Loucy (cell line): ENCODE measurements around the gene CADM2.

Experiments
- H2AFZ ChIP-seq: fragments of 200-600 bp; sonication (generic); 2 replicates; pipeline ENCODE4 v1.6.0; 2016; ENCODE audit warnings: antibody characterized with exemption, mild to moderate bottlenecking, low read length, moderate library complexity
- H3F3A ChIP-seq: fragments of 200-600 bp; 2 replicates; pipeline ENCODE4 v1.6.0; 2016; ENCODE audit warnings: antibody characterized with exemption, low read depth, mild to moderate bottlenecking
- H3K27me3 ChIP-seq: fragments of 200-600 bp; sonication (generic); 2 replicates; pipeline ENCODE4 v1.6.1; 2014; ENCODE audit warnings: low read length, mild to moderate bottlenecking; ENCODE audit not compliant: insufficient read depth, poor library complexity, severe bottlenecking
- H3K36me3 ChIP-seq: fragments of 200-600 bp; sonication (generic); 2 replicates; pipeline ENCODE4 v1.6.1; 2016; ENCODE audit warnings: low read length; ENCODE audit not compliant: insufficient read depth
- H3K4me1 ChIP-seq: fragments of 200-600 bp; sonication (generic); 2 replicates; pipeline ENCODE4 v1.5.1; 2014; ENCODE audit warnings: low read length, mild to moderate bottlenecking; ENCODE audit not compliant: insufficient read depth, poor library complexity, severe bottlenecking
- H3K4me2 ChIP-seq: fragments of 200-600 bp; sonication (generic); 2 replicates; pipeline ENCODE4 v1.6.0; 2014; ENCODE audit warnings: antibody characterized with exemption, low read length, low read depth, mild to moderate bottlenecking; ENCODE audit not compliant: poor library complexity, severe bottlenecking
- H3K4me3 ChIP-seq: fragments of 200-600 bp; sonication (generic); 2 replicates; pipeline ENCODE4 v1.5.1; 2014; ENCODE audit warnings: low read length, mild to moderate bottlenecking, mixed read lengths; ENCODE audit not compliant: poor library complexity, severe bottlenecking
- H3K79me2 ChIP-seq: fragments of 200-600 bp; sonication (generic); 2 replicates; pipeline ENCODE4 v1.6.1; 2014; ENCODE audit warnings: low read length; ENCODE audit not compliant: insufficient read depth
- H3K9ac ChIP-seq: fragments of 200-600 bp; sonication (generic); 2 replicates; pipeline ENCODE4 v1.6.0; 2014; ENCODE audit warnings: mild to moderate bottlenecking, low read depth, low read length, moderate library complexity; ENCODE audit not compliant: poor library complexity, severe bottlenecking
- H3K9me2 ChIP-seq: fragments of 200-600 bp; sonication (generic); replicated peaks from 2 replicates; pipeline ENCODE4 v1.6.1; 2016; ENCODE audit warnings: low read depth, low read length, mixed read lengths
- H3K9me3 ChIP-seq: fragments of 200-600 bp; sonication (generic); 2 replicates; pipeline ENCODE4 v1.6.1; 2014; ENCODE audit warnings: mild to moderate bottlenecking, antibody characterized with exemption, low read length, low read depth; ENCODE audit not compliant: insufficient read depth
- H4K20me1 ChIP-seq: fragments of 200-600 bp; sonication (generic); 2 replicates; pipeline ENCODE4 v1.6.0; 2014; ENCODE audit warnings: antibody characterized with exemption, low read length, mild to moderate bottlenecking; ENCODE audit not compliant: insufficient read depth, poor library complexity, severe bottlenecking
- EZH2phosphoT487 ChIP-seq: fragments of 200-600 bp; IDR thresholded peaks from 2 replicates; pipeline ENCODE4 v1.6.1; 2018; ENCODE audit warnings: antibody characterized with exemption, mild to moderate bottlenecking, moderate library complexity, borderline replicate concordance
- TF ChIP-seq, protein P1 (sequence below): fragments of 200-600 bp; sonication (generic); conservative IDR thresholded peaks from 2 replicates; pipeline ENCODE4 v1.5.1; 2014; ENCODE audit warnings: mild to moderate bottlenecking, antibody characterized with exemption, low read length

CADM2 gene

DNA sequence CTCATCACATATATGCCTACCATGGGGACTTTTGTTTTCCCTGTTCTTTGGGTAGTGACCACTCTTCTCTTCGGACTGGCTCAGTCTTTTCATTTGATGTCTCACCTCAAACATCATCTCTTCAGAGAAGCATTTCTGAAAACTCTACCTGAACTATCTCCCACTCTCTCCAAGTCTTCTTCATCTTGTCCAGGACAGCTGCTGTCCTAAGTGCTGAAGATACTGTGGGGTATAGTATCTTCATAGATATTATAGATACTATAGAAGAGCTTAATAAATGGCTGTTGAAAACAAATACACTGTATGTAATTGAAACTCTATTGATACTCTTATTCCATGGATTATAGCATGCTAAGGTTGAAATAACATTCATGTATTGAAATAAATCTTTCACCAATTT is 672.3 kb downstream of the CADM2 start:
- Histone ChIP-seq H3K4me1 (no peaks in the 10 kb centered on the region), H3K4me2 (no peak overlapping the region), H3K9me2 (no peaks in the 10 kb centered on the region), H2AFZ (no peak overlapping the region), H3F3A (no peaks in the 10 kb centered on the region), H4K20me1 (no peaks in the 10 kb centered on the region), H3K4me3 (no peak overlapping the region), H3K36me3 (no peaks in the 10 kb centered on the region), H3K9ac (no peak overlapping the region), H3K79me2 (no peaks in the 10 kb centered on the region), H3K9me3 (no peaks in the 10 kb centered on the region), H3K27me3 (no peaks in the 10 kb centered on the region)
- no peak for TF ChIP-seq EZH2phosphoT487

DNA sequence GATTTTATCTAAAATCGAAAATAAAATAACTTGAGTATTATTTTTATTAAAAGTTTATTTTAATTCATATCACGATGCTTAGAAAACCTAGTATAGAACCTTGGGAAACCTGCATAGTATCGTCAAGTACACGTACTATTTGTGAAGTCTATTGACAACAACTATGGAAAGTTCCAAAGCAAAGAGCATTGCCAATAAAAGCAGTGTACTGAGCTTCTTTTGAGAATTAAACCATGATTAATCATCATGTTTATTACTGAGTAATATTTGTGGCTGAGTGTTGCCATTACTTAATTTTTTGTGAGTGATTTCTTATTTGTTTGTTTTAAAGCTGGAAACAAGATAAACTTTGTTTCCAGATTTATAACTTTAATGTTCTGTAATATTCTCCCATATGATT is 674.1 kb downstream of the CADM2 start:
- H3K36me3 ChIP-seq: no peaks in the 10 kb centered on the region
- TF ChIP-seq, protein P1, sequence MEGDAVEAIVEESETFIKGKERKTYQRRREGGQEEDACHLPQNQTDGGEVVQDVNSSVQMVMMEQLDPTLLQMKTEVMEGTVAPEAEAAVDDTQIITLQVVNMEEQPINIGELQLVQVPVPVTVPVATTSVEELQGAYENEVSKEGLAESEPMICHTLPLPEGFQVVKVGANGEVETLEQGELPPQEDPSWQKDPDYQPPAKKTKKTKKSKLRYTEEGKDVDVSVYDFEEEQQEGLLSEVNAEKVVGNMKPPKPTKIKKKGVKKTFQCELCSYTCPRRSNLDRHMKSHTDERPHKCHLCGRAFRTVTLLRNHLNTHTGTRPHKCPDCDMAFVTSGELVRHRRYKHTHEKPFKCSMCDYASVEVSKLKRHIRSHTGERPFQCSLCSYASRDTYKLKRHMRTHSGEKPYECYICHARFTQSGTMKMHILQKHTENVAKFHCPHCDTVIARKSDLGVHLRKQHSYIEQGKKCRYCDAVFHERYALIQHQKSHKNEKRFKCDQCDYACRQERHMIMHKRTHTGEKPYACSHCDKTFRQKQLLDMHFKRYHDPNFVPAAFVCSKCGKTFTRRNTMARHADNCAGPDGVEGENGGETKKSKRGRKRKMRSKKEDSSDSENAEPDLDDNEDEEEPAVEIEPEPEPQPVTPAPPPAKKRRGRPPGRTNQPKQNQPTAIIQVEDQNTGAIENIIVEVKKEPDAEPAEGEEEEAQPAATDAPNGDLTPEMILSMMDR: no peak
- TF ChIP-seq EZH2phosphoT487: no peak
- no peak overlapping the region for H3K4me2 ChIP-seq
- no peak overlapping the region for H3K4me3 ChIP-seq
- H3K4me1 ChIP-seq: no peaks in the 10 kb centered on the region
- H4K20me1 ChIP-seq: no peaks in the 10 kb centered on the region
- no peaks in the 10 kb centered on the region for H3K9me3 ChIP-seq
- no peak overlapping the region for H3K9ac ChIP-seq
- no peaks in the 10 kb centered on the region for H3K79me2 ChIP-seq
- H3K27me3 ChIP-seq: no peaks in the 10 kb centered on the region
- no peaks in the 10 kb centered on the region for H3K9me2 ChIP-seq
- H3F3A ChIP-seq: no peaks in the 10 kb centered on the region
- H2AFZ ChIP-seq: no peak overlapping the region

DNA sequence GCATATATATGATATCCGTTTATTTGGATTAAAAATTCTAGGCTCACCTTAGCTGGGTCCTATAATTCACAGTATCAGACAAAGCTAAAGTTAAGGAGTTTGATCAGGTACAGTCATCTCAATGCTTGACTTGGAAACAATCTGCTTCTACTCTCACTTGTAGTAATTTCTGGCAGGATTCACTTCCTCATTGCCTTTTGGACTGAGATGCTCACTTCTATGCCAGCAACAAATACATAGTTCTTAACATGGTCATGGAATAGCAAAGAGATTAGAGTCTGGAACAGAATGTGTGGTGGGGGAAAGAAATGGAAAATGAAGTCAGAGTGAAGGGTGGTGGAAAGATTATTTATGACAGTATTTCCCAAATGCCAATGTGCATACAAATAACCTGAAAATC is 693.6 kb downstream of the CADM2 start:
- TF ChIP-seq, protein P1: no peak
- TF ChIP-seq EZH2phosphoT487: no peak
- no peaks in the 10 kb centered on the region for H3F3A ChIP-seq
- H3K4me3 ChIP-seq: no peak overlapping the region
- no peaks in the 10 kb centered on the region for H3K36me3 ChIP-seq
- no peak overlapping the region for H3K9ac ChIP-seq
- no peak overlapping the region for H2AFZ ChIP-seq
- no peaks in the 10 kb centered on the region for H3K27me3 ChIP-seq
- no peaks in the 10 kb centered on the region for H3K9me2 ChIP-seq
- H3K9me3 ChIP-seq: no peaks in the 10 kb centered on the region
- H4K20me1 ChIP-seq: no peaks in the 10 kb centered on the region
- no peaks in the 10 kb centered on the region for H3K4me1 ChIP-seq
- H3K79me2 ChIP-seq: no peaks in the 10 kb centered on the region
- H3K4me2 ChIP-seq: no peak overlapping the region

DNA sequence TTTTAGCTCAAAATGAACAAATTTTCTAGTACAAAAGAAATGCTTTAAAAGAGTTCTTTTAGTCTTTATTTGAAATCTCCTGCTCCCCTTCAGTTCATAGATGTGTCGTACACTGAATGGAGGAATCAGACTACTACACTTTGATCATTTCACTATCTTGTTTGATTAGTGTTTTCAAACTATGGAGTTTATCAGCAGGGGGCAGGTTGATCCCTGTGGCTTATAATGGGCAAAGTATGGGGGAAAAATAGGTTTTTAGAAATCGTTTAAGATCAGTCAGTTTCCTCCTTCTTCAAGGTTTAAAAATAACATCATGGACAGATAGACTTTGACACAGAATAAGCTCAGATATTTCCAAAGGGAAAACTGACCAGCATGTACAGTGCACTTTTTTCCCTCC is 701.7 kb downstream of the CADM2 start:
- H3K27me3 ChIP-seq: no peaks in the 10 kb centered on the region
- H2AFZ ChIP-seq: no peak overlapping the region
- H3K36me3 ChIP-seq: no peaks in the 10 kb centered on the region
- no peaks in the 10 kb centered on the region for H3K4me1 ChIP-seq
- no peaks in the 10 kb centered on the region for H3K9me2 ChIP-seq
- no peak overlapping the region for H3K4me2 ChIP-seq
- H4K20me1 ChIP-seq: no peaks in the 10 kb centered on the region
- H3K79me2 ChIP-seq: no peaks in the 10 kb centered on the region
- H3F3A ChIP-seq: no peaks in the 10 kb centered on the region
- H3K9me3 ChIP-seq: no peaks in the 10 kb centered on the region
- no peak overlapping the region for H3K9ac ChIP-seq
- TF ChIP-seq, protein P1: no peak
- TF ChIP-seq EZH2phosphoT487: no peak
- H3K4me3 ChIP-seq: no peak overlapping the region
